HG03060 (cell line): ENCODE data around the gene OLIG3.

ENCODE experiments used
- ATAC-seq: cut with Tn5 transposase; IDR thresholded peaks from one replicate; pipeline ENCODE4 v1.9.1; 2021; ENCODE audit warnings: low read depth, moderate number of reproducible peaks; ENCODE audit not compliant: unreplicated experiment

OLIG3 gene

DNA sequence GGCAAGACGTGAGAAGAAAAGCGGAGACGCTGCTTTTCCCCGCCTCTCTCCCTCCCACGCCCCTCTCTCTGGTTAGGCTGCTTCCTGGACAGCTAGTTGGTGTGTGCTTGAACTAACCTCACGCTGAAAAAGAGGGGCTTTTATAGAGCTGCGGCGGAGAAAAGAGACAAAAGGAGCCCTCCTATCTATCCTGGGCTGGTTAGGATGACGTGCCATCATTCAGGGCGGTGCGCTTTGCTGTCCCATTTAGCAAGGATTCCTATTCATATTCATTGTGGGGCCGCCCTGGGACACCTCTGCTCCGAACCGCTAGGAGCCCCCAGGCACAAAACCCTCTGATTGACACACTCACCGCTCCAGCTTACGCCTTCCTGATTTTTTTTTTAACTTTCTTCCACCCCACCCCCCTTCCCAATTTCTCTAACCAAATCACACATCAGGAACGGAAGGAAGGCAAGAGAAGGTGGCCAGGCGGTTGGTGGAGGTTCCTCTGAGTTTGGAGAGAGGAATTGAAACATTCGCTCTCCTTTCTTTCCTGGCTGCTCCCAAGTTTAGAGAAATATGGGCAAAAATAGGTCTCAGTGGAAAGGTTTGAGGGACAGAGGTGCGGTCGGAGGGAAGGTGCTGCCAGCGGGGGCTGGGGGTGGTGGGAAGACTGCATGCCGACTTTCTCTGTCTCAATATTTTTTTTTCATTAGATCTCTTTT, at the start of gene OLIG3:
OLIG3 (minus strand) TSS at position 114 of the 707 bp plus-strand sequence. CDS start 224 bp downstream, outside the sequence.
- ATAC-seq = no peak

GRCh38 chr6:137543114-137543513, 48.9 kb upstream of the OLIG3 start:
- no peak for ATAC-seq

- no peak for ATAC-seq
Measured at GRCh38 chr6:137542713-137543112, 48.5 kb upstream of the OLIG3 start.

DNA sequence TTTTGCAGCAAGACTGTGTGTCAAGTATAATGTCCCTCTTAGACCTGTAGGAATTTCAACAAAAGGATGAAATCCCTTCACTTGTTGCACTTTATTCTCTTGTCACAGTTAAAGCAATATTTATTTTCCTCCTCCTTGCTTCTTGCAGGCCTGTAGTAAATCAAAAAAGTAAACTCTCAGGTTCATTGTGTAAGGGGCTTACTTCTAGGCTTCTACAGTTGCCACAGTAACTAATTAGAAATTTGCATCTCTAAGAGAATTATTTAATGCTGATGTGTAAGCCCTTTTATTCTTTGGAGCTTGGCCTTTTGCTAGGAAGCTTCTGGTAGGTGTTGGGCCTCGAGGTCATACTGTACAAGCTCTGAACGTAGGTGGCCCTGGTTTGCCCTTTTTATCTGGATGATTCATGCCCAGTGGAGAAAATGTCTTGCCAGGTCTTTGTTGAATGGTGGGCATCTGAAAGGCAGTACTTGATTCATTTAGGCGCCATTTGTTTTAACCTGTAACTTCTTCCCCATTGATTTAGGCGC, 47.4 kb upstream of the OLIG3 start:
- no peak for ATAC-seq

DNA sequence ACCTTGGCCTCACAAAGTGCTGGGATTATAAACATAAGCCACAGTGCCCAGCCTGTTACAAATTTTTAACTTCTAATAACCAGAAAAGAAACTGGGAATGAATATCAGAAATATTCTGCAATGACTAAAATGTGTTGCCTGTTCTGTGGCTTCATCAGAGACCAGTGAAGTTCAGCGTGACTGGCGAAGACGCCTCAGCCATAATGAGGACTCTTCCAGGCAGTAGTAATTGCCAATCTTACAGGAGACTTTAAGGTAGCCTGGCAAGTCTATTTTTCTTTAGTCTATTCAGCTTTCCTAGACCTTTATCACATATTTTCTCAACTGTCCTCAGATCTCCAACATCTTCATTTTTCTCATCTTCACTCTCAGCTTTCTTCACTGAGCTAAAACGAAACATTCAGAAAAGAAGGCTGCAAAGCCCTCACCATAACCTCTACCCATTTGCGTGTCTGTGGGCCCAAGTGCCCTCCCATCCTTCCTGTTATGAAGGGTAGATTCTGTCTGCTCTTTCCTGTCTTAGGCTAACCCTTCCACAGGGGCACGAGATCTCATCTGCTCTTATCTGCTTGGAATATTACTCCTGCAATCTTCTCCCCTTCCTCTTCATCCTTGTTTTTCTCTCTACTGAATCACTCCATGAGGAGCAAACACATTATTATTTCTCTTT, 42.0 kb upstream of the OLIG3 start:
- ATAC-seq = no peak

GRCh38 chr6:137531376-137532092, 37.3 kb upstream of the OLIG3 start:
- no peak for ATAC-seq

- no peak for ATAC-seq
Measured at GRCh38 chr6:137530404-137530803, 36.2 kb upstream of the OLIG3 start.

- ATAC-seq = no peak
Measured at GRCh38 chr6:137522831-137523230, 28.6 kb upstream of the OLIG3 start.

GRCh38 chr6:137522198-137522798, 28.1 kb upstream of the OLIG3 start:
- no peak for ATAC-seq

- ATAC-seq = no peak
Measured at GRCh38 chr6:137520520-137520919, 26.3 kb upstream of the OLIG3 start.

DNA sequence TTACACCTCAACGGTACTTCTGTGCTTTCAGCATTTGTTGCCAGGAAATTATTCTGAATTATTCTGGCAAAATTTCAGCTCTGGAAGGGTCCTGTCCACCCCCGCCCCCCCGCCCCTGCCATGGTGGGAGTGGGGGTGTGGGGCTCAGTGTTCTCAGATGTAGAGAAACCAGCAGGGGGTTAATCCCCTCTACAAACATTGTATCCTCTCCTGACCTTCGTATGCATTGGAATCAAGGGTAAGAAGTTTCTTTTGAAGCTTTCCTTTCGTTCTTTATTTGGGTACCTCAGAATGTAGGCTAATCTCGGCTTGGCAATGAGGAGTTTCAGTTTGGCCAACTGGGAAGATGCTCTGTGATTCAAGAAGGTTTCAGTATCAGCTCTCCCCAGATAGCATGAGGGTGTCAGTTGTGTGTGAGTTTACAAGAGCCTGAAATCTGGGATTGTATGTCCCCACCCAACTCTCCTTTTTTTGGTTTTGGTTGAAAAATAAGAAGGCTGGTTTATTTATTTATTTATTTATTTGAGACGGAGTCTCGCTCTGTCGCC, 25.5 kb upstream of the OLIG3 start:
- ATAC-seq = no peak

DNA sequence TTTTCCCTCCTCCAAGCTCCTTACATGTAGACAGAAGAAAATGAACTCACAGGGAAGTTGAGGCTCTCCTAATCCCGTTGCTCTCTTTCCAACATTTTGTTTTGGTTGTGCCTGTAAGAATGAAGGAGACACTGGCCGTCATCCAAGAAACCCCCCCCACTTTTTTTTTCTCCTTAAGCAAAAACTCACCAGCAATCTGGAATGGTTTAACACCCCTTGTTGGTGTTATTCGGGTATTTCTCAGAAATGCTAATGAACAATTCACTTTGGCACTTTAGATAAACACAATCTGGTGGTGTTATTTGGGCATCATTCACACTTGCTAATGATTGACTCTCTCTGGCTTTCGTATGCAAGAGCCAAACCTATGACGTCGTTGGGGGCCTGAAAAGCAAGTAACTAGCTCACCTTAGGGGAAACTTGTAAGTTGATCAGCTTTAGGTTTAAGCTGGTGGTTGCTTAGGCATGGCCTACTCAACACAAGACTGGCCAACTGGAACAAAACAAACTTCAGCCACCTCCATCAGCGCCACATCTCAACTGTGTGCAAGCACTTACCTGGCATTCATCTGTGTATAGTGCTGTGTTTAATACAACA, 24.3 kb upstream of the OLIG3 start:
- ATAC-seq = no peak

GRCh38 chr6:137514418-137514817, 20.2 kb upstream of the OLIG3 start:
- no peak for ATAC-seq

DNA sequence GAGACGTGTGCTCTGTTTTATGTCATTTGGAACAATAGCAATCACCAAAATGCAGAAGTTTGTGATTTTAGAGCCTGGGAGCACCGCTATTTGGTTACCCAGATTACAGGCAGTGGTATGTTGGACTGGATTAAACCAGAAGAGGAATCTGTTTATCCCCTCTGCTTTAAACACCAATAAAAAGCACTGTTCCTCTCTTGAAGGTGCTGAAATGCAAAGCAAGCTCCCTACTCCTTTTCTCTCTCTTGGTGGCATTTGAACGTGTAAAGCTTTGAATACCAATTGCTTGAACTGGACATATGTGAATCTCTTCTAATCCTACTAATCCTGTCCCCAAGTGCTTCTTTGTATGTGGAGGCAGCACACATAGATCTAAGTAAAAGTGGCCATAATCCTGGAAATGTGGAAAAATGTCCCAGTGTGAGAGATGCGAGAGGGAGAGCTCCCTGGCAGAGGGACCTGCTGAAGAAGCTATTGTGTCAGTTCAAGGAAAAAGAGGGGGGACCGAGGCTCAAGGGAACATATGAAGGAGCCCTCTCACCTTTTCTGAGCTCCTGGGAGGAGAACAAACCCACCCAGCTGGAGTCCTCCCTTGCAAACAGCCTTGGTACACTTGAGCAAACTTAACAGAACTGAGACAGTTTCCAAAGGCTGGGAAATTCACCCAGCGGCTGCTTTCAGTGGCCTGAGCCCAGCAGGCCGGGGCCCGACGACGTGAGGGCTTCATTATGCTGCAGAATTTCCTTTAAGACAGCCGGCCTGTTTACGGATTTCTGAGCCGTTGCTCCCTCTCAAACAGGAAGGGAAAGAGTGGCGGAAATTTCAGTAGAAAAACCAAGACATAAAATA, 18.8 kb upstream of the OLIG3 start:
- no peak for ATAC-seq

- no peak for ATAC-seq
Measured at GRCh38 chr6:137510923-137511322, 16.7 kb upstream of the OLIG3 start.

- no peak for ATAC-seq
Measured at GRCh38 chr6:137498481-137499190, 4.4 kb upstream of the OLIG3 start.

DNA sequence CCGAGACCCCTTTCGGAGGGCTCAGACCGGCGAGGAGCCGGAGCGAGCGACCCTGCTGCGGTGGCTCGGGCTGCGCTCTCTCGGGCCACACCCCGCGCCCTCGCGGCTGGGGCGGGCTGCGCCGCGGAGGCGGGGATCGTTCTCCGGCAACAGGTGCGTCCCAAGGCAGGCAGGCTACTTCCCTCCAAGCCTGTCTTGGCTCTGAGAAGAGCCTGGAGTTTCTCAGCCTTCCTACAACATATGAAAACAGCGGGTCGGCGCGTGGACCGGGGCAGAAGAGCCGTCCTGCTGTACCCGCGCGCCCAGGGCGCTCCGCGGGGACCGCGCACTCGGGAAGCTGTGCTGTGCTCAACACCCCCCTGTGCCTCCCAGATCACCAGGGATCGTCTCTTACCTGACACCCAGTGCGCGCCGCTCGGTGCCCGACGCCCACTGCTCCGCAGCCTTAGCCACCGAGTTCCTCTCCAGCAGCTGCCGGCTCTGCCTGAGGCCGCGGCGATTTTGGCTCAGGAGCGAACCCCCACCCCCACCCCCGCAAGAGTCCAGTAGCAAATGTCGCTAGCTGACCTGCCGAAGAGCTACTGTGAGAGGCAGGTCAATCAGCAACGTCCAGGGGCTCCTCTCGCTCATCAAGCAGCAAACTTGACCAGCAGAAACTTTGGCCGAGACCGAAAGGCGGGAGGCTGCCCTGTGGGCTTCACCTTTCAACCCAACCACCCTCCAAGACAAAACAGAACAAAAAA, 3.7 kb upstream of the OLIG3 start:
- ATAC-seq = no peak
